ENCODE results near the gene PNPLA1.

The PNPLA1 gene

GRCh38 chr6:36349240-36349639 is 79.4 kb downstream of the PNPLA1 start:
- TF ChIP-seq, protein P1, sequence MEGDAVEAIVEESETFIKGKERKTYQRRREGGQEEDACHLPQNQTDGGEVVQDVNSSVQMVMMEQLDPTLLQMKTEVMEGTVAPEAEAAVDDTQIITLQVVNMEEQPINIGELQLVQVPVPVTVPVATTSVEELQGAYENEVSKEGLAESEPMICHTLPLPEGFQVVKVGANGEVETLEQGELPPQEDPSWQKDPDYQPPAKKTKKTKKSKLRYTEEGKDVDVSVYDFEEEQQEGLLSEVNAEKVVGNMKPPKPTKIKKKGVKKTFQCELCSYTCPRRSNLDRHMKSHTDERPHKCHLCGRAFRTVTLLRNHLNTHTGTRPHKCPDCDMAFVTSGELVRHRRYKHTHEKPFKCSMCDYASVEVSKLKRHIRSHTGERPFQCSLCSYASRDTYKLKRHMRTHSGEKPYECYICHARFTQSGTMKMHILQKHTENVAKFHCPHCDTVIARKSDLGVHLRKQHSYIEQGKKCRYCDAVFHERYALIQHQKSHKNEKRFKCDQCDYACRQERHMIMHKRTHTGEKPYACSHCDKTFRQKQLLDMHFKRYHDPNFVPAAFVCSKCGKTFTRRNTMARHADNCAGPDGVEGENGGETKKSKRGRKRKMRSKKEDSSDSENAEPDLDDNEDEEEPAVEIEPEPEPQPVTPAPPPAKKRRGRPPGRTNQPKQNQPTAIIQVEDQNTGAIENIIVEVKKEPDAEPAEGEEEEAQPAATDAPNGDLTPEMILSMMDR (IDR thresholded peaks at IDR 0.05; ENCODE audit: borderline replicate concordance, insufficient read depth, low read depth, low read length): no peak
- no peak overlapping the region for H3K4me3 ChIP-seq (ENCODE audit: low read depth, low read length)

GRCh38 chr6:36350082-36350481 is 80.2 kb downstream of the PNPLA1 start:
- no peak overlapping the region for H3K4me3 ChIP-seq (ENCODE audit: low read depth, low read length)
- TF ChIP-seq, protein P1 (IDR thresholded peaks at IDR 0.05; ENCODE audit: borderline replicate concordance, insufficient read depth, low read depth, low read length): no peak

DNA sequence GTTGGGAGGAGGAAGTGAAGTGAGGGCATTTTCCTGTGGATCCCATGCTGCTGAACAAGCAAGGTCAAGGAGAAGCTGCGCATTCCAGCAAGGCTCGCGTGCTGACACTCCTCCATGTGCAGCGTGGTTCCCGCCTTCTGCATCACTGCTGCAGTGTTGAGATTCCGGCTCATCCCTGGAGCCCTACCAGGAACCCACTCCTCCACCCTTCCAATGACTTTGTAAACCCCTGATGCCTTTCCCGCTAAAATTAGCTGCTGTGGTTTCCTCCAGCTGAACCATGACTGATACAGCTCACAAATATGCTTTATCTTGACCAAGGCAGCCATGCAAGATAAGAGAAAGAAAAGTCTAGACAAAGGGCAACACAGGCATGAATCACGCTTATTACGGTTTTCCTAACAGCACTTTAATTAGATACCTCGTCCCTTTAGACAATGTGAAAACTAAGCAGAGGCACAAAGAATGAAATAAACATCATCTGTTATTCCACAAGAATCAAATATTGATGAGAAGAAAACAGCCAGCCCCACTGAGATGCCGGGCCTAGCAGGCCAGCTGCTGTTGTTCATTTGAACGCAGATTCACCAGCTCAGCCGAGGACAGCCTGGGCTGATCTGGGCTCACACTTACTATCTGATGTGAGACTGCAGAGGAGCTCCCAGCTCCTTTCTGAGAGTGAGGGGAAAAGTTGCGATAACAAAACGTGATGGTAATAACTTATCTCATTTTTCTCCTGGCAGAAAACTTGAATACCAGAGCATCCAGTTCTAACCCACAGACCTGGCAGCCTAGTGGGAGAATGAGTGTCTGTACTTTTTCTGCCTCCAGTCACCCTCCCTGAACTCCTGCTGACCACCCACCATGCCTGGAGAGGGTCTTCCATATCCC is 81.1 kb downstream of the PNPLA1 start:
- no peak overlapping the region for H3K4me3 ChIP-seq (ENCODE audit: low read depth, low read length)
- TF ChIP-seq, protein P1 (IDR thresholded peaks at IDR 0.05; ENCODE audit: borderline replicate concordance, insufficient read depth, low read depth, low read length): no peak

GRCh38 chr6:36352477-36353157 is 82.8 kb downstream of the PNPLA1 start:
- TF ChIP-seq, protein P1 (IDR thresholded peaks at IDR 0.05; ENCODE audit: borderline replicate concordance, insufficient read depth, low read depth, low read length): no peak
- no peak overlapping the region for H3K4me3 ChIP-seq (ENCODE audit: low read depth, low read length)

- no peak overlapping the region for H3K4me3 ChIP-seq (ENCODE audit: low read depth, low read length)
- TF ChIP-seq, protein P1 (IDR thresholded peaks at IDR 0.05; ENCODE audit: borderline replicate concordance, insufficient read depth, low read depth, low read length): no peak
Measured at GRCh38 chr6:36353411-36353915, 83.6 kb downstream of the PNPLA1 start.

- no peak overlapping the region for H3K4me3 ChIP-seq (ENCODE audit: low read depth, low read length)
- TF ChIP-seq, protein P1 (IDR thresholded peaks at IDR 0.05; ENCODE audit: borderline replicate concordance, insufficient read depth, low read depth, low read length): no peak
Measured at GRCh38 chr6:36355819-36356218, 86.0 kb downstream of the PNPLA1 start.

All from GM12875 (cell line).